Subcutaneous adipose tissue (tissue), 4 donors: ENCODE results near the gene CDH2. TPM values are rescaled to one million over a fixed set of nuclear protein-coding genes. Genes with fewer than 3 reads are reported as not detected.

Experiments used
- CTCF ChIP-seq: fragments of 450-650 bp; IDR thresholded peaks from one replicate; pipeline ENCODE4 v1.5.1; 2016; ENCODE audit warnings: low read depth, mild to moderate bottlenecking, control low read depth, antibody characterized with exemption, moderate library complexity
- total RNA-seq, 4 donors: library from RNA; depleted of rRNA; stranded (reverse); fragments of >200 nt; gene quantifications; one replicate each; pipeline ENCODE4 v1.1.0, GENCODE V29; 2016

The CDH2 gene
- total RNA-seq, 4 donors from 2014 or later = 0.22 to 0.49 TPM; not detected in 2

- TF ChIP-seq CTCF = no peak
Measured at GRCh38 chr18:28109781-28110560, 67.0 kb downstream of the CDH2 start.

- TF ChIP-seq CTCF = no peak
Measured at GRCh38 chr18:28108814-28109213, 68.1 kb downstream of the CDH2 start.

- TF ChIP-seq CTCF = no peak
Measured at GRCh38 chr18:28108254-28108653, 68.7 kb downstream of the CDH2 start.

- no peak for TF ChIP-seq CTCF
Measured at GRCh38 chr18:28099237-28099636, 77.7 kb downstream of the CDH2 start.

- TF ChIP-seq CTCF = no peak
Measured at GRCh38 chr18:28095631-28096030, 81.3 kb downstream of the CDH2 start.

GRCh38 chr18:28095041-28095440, 81.9 kb downstream of the CDH2 start:
- no peak for TF ChIP-seq CTCF

GRCh38 chr18:28091197-28091596, 85.7 kb downstream of the CDH2 start:
- TF ChIP-seq CTCF = no peak
